ENCODE results near the gene C1orf74.

The C1orf74 gene

DNA sequence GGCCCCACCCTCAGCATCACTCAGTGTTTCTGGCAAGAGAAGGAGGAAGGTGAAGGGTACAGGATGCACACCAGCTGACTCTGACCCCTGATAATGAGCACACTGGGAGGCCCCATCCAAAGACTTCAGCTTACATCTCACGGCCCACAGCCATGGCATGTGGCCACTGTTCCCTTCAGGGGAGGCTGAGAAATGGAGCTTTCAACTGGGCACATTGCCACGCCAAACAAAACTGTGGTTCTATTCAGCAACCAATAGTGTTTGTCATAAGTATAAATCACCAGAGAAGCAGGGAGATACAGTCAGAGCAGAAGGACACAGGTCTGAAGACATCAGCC is 41.2 kb downstream of the C1orf74 start:
- no peak overlapping the region for H3K4me3 ChIP-seq (ENCODE audit: low read depth, low read length)
- no peaks in the 10 kb centered on the region for H3K27me3 ChIP-seq
- H3K4me1 ChIP-seq: peaks cover 3% of the 10 kb centered on the region; the same call in 1 of the 2 replicates
- no peak for DNase-seq
- no peaks in the 10 kb centered on the region for H3K9me3 ChIP-seq
- H3K36me3 ChIP-seq: no peaks in the 10 kb centered on the region
- no peak for TF ChIP-seq CTCF (IDR thresholded peaks at IDR 0.05; ENCODE audit: low read depth, low read length)

DNA sequence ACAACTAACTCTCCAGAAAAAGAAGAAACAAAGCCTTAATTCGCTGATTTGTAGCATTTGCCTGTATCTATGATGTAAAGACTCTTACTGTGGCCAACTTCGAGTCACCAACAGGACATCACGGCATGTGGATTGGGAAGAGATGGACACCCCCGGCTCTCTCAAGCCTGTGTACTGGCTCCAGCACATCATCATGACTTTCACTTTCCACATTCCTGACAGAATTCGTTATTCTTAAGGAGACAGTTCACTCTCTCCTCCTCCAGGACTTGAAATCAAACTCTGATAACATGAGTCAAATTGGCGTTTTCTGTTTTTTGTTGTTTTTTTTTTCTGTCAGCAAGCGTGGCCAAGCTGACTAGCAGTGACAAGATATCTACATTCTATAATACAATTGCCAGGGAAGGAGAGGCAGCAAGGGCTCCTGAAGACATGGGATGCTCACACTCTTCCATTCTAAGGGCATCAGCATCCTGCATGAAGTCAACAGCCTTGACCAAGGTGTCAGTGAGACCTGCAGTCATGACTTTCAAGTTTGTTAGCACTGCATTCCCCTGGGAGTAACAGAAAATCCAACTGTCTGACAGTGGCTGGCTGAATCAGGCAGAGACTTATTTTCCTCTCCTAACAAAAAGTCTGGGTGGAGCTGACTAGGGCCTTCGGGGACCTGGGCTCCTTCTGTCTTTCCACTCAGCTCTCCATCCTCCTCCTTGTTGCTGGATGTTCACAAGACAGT is 41.8 kb downstream of the C1orf74 start:
- Histone ChIP-seq H3K36me3 (no peaks in the 10 kb centered on the region), H3K4me1 (peaks cover 3% of the 10 kb centered on the region; the same call in 1 of the 2 replicates), H3K4me3 (ENCODE audit: low read depth, low read length) (no peak overlapping the region), H3K27me3 (no peaks in the 10 kb centered on the region), H3K9me3 (no peaks in the 10 kb centered on the region)
- no peak for DNase-seq
- no peak for TF ChIP-seq CTCF (IDR thresholded peaks at IDR 0.05; ENCODE audit: low read depth, low read length)

DNA sequence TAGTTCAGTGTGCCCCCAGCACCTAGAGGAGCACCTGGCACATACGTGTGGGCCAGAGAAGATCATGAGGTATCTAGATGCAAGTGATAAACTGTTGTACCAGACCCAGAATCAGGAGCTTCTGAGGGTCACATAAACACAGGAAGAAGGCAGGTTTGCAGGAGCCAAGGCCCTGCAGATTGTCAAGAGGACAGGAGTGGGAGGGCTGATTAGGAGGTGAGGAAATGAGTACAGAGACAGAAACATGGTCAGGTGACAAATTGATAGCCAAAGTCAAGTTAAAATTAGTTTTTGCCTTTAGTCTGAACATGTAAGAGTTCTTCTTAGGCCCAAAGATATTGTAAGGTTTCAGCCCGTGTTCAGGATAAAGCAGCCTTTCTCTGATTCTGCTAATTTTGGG is 42.5 kb downstream of the C1orf74 start:
- H3K9me3 ChIP-seq: no peaks in the 10 kb centered on the region
- no peak overlapping the region for H3K4me3 ChIP-seq (ENCODE audit: low read depth, low read length)
- no peak for DNase-seq
- no peak for TF ChIP-seq CTCF (IDR thresholded peaks at IDR 0.05; ENCODE audit: low read depth, low read length)
- peaks cover 3% of the 10 kb centered on the region; the same call in 1 of the 2 replicates for H3K4me1 ChIP-seq
- no peaks in the 10 kb centered on the region for H3K36me3 ChIP-seq
- H3K27me3 ChIP-seq: no peaks in the 10 kb centered on the region

DNA sequence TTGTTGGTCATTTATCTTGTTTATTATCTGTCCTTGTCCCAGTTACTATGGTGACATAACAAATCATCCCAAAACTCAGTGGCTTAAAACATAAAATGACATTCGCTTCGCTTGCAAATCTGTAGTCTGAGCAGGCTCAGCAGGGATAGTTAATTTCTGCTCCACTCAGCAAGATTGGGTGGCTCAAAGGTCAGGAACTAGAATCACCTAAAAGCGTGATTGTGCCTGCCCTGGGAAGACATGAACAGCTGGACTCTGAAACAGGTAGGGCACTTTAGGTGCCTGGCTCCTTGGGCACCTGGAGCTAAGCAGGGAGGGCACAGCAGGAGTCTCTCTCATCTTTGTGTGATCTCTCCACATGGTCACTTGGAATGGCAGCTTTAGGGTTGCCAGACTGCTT is 43.2 kb downstream of the C1orf74 start:
- no peaks in the 10 kb centered on the region; the same call in 1 of the 2 replicates for H3K27me3 ChIP-seq
- no peaks in the 10 kb centered on the region for H3K36me3 ChIP-seq
- no peak for DNase-seq
- no peak for TF ChIP-seq CTCF (IDR thresholded peaks at IDR 0.05; ENCODE audit: low read depth, low read length)
- H3K4me1 ChIP-seq: no peaks in the 10 kb centered on the region
- H3K9me3 ChIP-seq: no peaks in the 10 kb centered on the region
- no peak overlapping the region for H3K4me3 ChIP-seq (ENCODE audit: low read depth, low read length)

DNA sequence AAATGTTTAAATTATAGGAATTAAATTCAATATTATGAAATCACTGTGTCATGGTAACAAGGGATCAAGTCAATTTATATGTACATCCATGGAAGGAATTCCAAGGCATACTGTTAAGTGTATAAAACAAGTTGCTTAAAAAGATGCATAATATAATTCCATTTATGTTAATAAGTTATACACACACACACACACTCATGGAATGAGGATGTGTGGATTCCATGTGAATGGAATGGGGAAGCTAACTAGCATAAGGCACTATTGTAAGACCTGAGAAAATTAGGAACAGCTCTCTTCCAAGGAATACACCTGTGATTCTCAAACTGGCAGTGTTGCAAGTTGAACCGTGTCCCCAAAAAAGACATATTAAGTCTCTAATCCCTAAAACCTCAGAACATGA is 46.1 kb downstream of the C1orf74 start:
- DNase-seq: no peak
- Histone ChIP-seq H3K4me1 (no peaks in the 10 kb centered on the region), H3K4me3 (ENCODE audit: low read depth, low read length) (no peak overlapping the region), H3K36me3 (no peaks in the 10 kb centered on the region), H3K27me3 (peaks cover 4% of the 10 kb centered on the region), H3K9me3 (no peaks in the 10 kb centered on the region)
- no peak for TF ChIP-seq CTCF (IDR thresholded peaks at IDR 0.05; ENCODE audit: low read depth, low read length)

GRCh38 chr1:209737118-209737505 is 47.2 kb downstream of the C1orf74 start:
- Histone ChIP-seq H3K4me3 (ENCODE audit: low read depth, low read length) (no peak overlapping the region), H3K4me1 (no peaks in the 10 kb centered on the region), H3K27me3 (peaks cover 4% of the 10 kb centered on the region), H3K36me3 (no peaks in the 10 kb centered on the region), H3K9me3 (no peaks in the 10 kb centered on the region)
- no peak for DNase-seq
- TF ChIP-seq CTCF (IDR thresholded peaks at IDR 0.05; ENCODE audit: low read depth, low read length): no peak

All from BE2C (cell line).